Body of pancreas (tissue), 4 donors: ENCODE results near the gene HOXA11.

ENCODE experiments used
- CTCF ChIP-seq, 7 experiments: fragments of 450-650 bp in 4 of 7; fragments of 200-600 bp in 3 of 7; sonication (generic) in 3 of 7; IDR thresholded peaks; one replicate each; pipeline ENCODE4 v1.5.1; 2016 to 2019; ENCODE audit warnings: antibody characterized with exemption in 7 of 7
- POLR2A ChIP-seq, 3 donors: fragments of 450-650 bp; IDR thresholded peaks; one replicate each; pipeline ENCODE4 v1.6.1; 2016; ENCODE audit warnings: antibody characterized with exemption in 3 of 3, mild to moderate bottlenecking in 2 of 3

GRCh38 chr7:27186668-27187474 is 1.8 kb upstream of the HOXA11 start:
- TF ChIP-seq CTCF (IDR thresholded peaks at IDR 0.05) (no peak), POLR2A (IDR thresholded peaks at IDR 0.05) (no peak)
